ENCODE measurements around the gene BCL2.

GRCh38 chr18:63198868-63199742 is 120.5 kb downstream of the BCL2 start:
- no peak for TF ChIP-seq BACH2 (CRISPR knock-in tag; IDR thresholded peaks at IDR 0.05; ENCODE audit: borderline replicate concordance)
- no peak for TF ChIP-seq OSR1 (CRISPR knock-in tag; IDR thresholded peaks at IDR 0.05)
- TF ChIP-seq ZFP30 (CRISPR knock-in tag; IDR thresholded peaks at IDR 0.05), result no peak
- no peak for TF ChIP-seq GLIS3 (CRISPR knock-in tag; IDR thresholded peaks at IDR 0.05)
- TF ChIP-seq ARNTL (CRISPR knock-in tag; IDR thresholded peaks at IDR 0.05; ENCODE audit: borderline replicate concordance, low read depth), result no peak
- no peak for TF ChIP-seq CSDC2 (CRISPR knock-in tag; IDR thresholded peaks at IDR 0.05)
- no peak for TF ChIP-seq PPARA (CRISPR knock-in tag; IDR thresholded peaks at IDR 0.05; ENCODE audit: borderline replicate concordance)
- no peak for TF ChIP-seq TOX (CRISPR knock-in tag; IDR thresholded peaks at IDR 0.05; ENCODE audit: borderline replicate concordance)
- no peak for TF ChIP-seq ISL1 (CRISPR knock-in tag; IDR thresholded peaks at IDR 0.05)
- no peak for TF ChIP-seq ZNF8 (CRISPR knock-in tag; IDR thresholded peaks at IDR 0.05)

Measured in SK-N-SH treated with all-trans-retinoic acid at 6 μM for 48 hours (cell line).